Transverse colon (tissue), 4 donors: ENCODE measurements around the gene DCAF10. TPM values are rescaled to one million over a fixed set of nuclear protein-coding genes. Genes with fewer than 3 reads are reported as not detected.

ENCODE experiments used
- DNase-seq: peaks from one replicate; pipeline ENCODE4 v3.0.0-alpha.2; 2019
- H3K27ac ChIP-seq, 4 donors: fragments of 200-600 bp; sonication (generic); 2 replicates each; pipeline ENCODE4 v1.5.1; 2016 to 2018; ENCODE audit warnings: inconsistent platforms in 4 of 4
- H3K27me3 ChIP-seq: fragments of 200-600 bp; sonication (generic); 2 replicates; pipeline ENCODE4 v1.5.1; 2017; ENCODE audit warnings: inconsistent platforms
- H3K36me3 ChIP-seq, 4 donors: fragments of 200-600 bp; sonication (generic); 2 replicates each; pipeline ENCODE4 v1.5.1; 2017 to 2019; ENCODE audit warnings: inconsistent platforms in 4 of 4
- H3K4me1 ChIP-seq, 4 donors: fragments of 200-600 bp; sonication (generic); 2 replicates each; pipeline ENCODE4 v1.5.1; 2017 to 2020; ENCODE audit warnings: inconsistent platforms in 4 of 4
- H3K4me3 ChIP-seq, 4 donors: fragments of 200-600 bp; sonication (generic); 1 replicate in 1 of 4; 2 replicates in 3 of 4; pipeline versions ENCODE4 v1.5.1 to v1.6.1; 2017 to 2019; ENCODE audit warnings: inconsistent platforms in 4 of 4
- H3K9me3 ChIP-seq, 2 donors: fragments of 200-600 bp; sonication (generic); 2 replicates each; pipeline ENCODE4 v1.5.1; 2017 to 2019; ENCODE audit warnings: inconsistent platforms in 2 of 2
- EP300 ChIP-seq: sonication (generic); formaldehyde crosslinking; IDR thresholded peaks from one replicate; pipeline ENCODE4 v1.6.1; 2017; ENCODE audit warnings: antibody characterized with exemption, low read depth
- POLR2A ChIP-seq: fragments of 450-650 bp; IDR thresholded peaks from one replicate; pipeline ENCODE4 v1.6.1; 2016; ENCODE audit warnings: antibody characterized with exemption, mild to moderate bottlenecking, moderate library complexity
- POLR2AphosphoS5 ChIP-seq, 3 donors: sonication (generic); formaldehyde crosslinking; IDR thresholded peaks; one replicate each; pipeline ENCODE4 v1.6.1; 2016; ENCODE audit warnings: antibody characterized with exemption in 3 of 3
- WGBS, 2 donors: methylation state at CpG; one replicate each; pipeline ENCODE4 v1.1.5; 2018; ENCODE audit warnings: low coverage in 1 of 2; 5-methylcytosine and 5-hydroxymethylcytosine counted together
- in situ Hi-C, 4 donors: fragments of 200-750 bp; cut with MboI; loops; one replicate each; pipeline versions ENCODE4 v1.15.0 to v1.15.1; 2017; ENCODE audit warnings: low sequenced_read_pairs in 3 of 4, low pct_ligation_motif_present in 1 of 4, low pct_unique_long_range_greater_than_20kb in 1 of 4
- intact Hi-C: fragments of 100-400 bp; cut with DNase I; formaldehyde crosslinking; loops from one replicate; pipeline ENCODE4 v1.15.1; 2023; ENCODE audit warnings: low total_unique reads
- total RNA-seq, 4 donors: library from RNA; depleted of rRNA; stranded (reverse); fragments of >200 nt; gene quantifications; one replicate each; pipeline ENCODE4 v1.1.0, GENCODE V29; 2016
- TF ChIP-seq, protein P1 (sequence below), 5 experiments: fragments of 200-600 bp in 3 of 5; fragments of 450-650 bp in 2 of 5; sonication (generic) in 3 of 5; IDR thresholded peaks; 1 replicate in 2 of 5; 2 replicates in 3 of 5; pipeline ENCODE4 v1.5.1; 2016 to 2017; ENCODE audit warnings: antibody characterized with exemption in 5 of 5, inconsistent platforms in 3 of 5, mild to moderate bottlenecking in 2 of 5, moderate library complexity in 1 of 5

The DCAF10 gene
- total RNA-seq, 4 donors from 2014 or later: 12.0 to 493 (median 34.2) TPM

DNA sequence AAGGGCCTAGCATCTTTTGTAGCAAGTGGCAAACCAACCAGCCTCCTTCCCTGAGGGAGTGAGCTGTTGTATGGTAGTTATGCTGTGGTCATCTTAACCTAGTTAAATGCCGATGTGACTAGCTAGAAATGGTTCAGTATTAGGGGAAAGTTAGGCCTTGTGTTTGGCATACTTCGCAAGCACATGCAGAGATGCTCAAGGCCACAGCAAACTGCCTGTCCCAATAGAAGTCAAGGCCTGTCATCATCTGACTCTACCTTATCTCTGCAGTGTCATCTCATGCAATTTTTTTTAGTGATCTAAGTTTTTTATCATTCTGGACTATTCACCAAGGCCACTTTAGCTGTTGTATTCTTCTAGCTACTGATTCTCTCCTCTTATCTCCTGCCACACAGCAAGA, 10.5 kb upstream of the DCAF10 start:
- WGBS, 2 donors: 97 to 100% methylated on average over 1 to 2 of the region's 2 CpGs
- no peak for DNase-seq
- H3K27ac ChIP-seq: no peak overlapping the region
- intact Hi-C loops (no loop called here), in situ Hi-C loops (loop anchor here in 2 of 4 donors (25.0 kb wide), 3 partner anchors 97 to 328 kb away; partner anchors contain the start of genes FBXO10 (in 1 of the 2), TOMM5 (in 1 of the 2) and ZBTB5 (in 1 of the 2))
- H3K27me3 ChIP-seq: no peaks in the 10 kb centered on the region
- TF ChIP-seq EP300: no peak
- TF ChIP-seq POLR2A: no peak
- no peak for TF ChIP-seq POLR2AphosphoS5 (IDR thresholded peaks at IDR 0.05)
- TF ChIP-seq, protein P1, sequence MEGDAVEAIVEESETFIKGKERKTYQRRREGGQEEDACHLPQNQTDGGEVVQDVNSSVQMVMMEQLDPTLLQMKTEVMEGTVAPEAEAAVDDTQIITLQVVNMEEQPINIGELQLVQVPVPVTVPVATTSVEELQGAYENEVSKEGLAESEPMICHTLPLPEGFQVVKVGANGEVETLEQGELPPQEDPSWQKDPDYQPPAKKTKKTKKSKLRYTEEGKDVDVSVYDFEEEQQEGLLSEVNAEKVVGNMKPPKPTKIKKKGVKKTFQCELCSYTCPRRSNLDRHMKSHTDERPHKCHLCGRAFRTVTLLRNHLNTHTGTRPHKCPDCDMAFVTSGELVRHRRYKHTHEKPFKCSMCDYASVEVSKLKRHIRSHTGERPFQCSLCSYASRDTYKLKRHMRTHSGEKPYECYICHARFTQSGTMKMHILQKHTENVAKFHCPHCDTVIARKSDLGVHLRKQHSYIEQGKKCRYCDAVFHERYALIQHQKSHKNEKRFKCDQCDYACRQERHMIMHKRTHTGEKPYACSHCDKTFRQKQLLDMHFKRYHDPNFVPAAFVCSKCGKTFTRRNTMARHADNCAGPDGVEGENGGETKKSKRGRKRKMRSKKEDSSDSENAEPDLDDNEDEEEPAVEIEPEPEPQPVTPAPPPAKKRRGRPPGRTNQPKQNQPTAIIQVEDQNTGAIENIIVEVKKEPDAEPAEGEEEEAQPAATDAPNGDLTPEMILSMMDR (IDR thresholded peaks at IDR 0.05): no peak
- H3K4me1 ChIP-seq: peaks cover 0 to 6% (median 4%) of the 10 kb centered on the region in 4 donors
- H3K9me3 ChIP-seq: no peaks in the 10 kb centered on the region
- H3K4me3 ChIP-seq: no peak overlapping the region
- no peaks in the 10 kb centered on the region for H3K36me3 ChIP-seq

DNA sequence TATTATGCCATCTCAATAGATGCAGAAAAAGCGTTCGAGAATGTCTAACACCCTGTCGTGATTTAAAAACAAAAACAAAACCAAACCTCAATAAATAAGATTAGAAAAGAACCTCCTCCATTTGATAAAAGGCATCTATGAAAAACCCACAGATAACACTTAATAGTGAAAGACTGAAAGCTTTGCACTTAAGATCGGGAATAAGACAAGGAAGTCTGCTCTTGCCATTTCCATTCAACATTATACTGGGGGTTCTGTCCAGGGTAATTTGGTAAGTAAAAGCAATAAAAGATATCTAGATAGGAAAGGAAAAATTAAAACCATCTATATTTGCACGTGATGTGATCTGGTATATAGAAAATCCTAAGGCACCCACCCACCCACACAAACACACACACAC, 8.5 kb upstream of the DCAF10 start:
- in situ Hi-C loops: loop anchor here in 2 of 4 donors (25.0 kb wide), 3 partner anchors 95 to 330 kb away; partner anchors contain the start of genes FBXO10 (in 1 of the 2), TOMM5 (in 1 of the 2) and ZBTB5 (in 1 of the 2)
- WGBS, 2 donors: 85 to 92% methylated on average over 5 of the region's 5 CpGs
- H3K4me1 ChIP-seq: no peaks in the 10 kb centered on the region
- no peaks in the 10 kb centered on the region for H3K27me3 ChIP-seq
- DNase-seq: no peak
- no peak overlapping the region for H3K27ac ChIP-seq
- H3K36me3 ChIP-seq: no peaks in the 10 kb centered on the region
- TF ChIP-seq, protein P1 (IDR thresholded peaks at IDR 0.05): no peak
- TF ChIP-seq EP300: no peak
- TF ChIP-seq POLR2AphosphoS5 (IDR thresholded peaks at IDR 0.05): no peak
- no peak for TF ChIP-seq POLR2A
- H3K9me3 ChIP-seq: no peaks in the 10 kb centered on the region
- intact Hi-C loops: no loop called here
- no peak overlapping the region for H3K4me3 ChIP-seq

DNA sequence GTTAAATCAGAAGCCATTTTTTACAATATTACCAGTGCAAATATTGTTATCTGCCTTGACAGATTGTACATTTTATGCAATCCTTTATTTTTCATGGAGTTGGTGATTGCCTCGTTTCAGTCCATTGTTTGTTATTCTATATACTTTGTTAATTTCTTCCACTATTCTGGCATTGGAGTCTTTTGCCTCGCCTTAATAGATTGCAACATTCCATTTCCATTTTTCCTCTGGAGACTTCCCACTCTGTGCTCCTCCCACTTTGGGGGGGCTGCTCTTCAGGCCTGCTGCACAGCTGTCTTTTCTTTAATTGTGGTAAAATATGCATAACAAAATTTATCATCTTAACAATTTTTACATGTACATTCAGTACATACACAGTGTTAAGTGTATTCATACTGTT, 4.4 kb upstream of the DCAF10 start:
- Histone ChIP-seq H3K9me3 (no peaks in the 10 kb centered on the region), H3K27ac (no peak overlapping the region), H3K36me3 (no peaks in the 10 kb centered on the region), H3K4me1 (peaks cover 0 to 7% (median under 1%) of the 10 kb centered on the region in 4 donors), H3K4me3 (no peak overlapping the region), H3K27me3 (no peaks in the 10 kb centered on the region)
- intact Hi-C loops (no loop called here), in situ Hi-C loops (loop anchor here in 2 of 4 donors (25.0 kb wide), 3 partner anchors 91 to 334 kb away; partner anchors contain the start of genes FBXO10 (in 1 of the 2), TOMM5 (in 1 of the 2) and ZBTB5 (in 1 of the 2))
- WGBS, 2 donors: 39 to 70% methylated on average over 2 of the region's 2 CpGs
- TF ChIP-seq EP300: no peak
- TF ChIP-seq, protein P1 (IDR thresholded peaks at IDR 0.05): no peak
- TF ChIP-seq POLR2A: no peak
- TF ChIP-seq POLR2AphosphoS5 (IDR thresholded peaks at IDR 0.05): no peak
- DNase-seq: no peak

DNA sequence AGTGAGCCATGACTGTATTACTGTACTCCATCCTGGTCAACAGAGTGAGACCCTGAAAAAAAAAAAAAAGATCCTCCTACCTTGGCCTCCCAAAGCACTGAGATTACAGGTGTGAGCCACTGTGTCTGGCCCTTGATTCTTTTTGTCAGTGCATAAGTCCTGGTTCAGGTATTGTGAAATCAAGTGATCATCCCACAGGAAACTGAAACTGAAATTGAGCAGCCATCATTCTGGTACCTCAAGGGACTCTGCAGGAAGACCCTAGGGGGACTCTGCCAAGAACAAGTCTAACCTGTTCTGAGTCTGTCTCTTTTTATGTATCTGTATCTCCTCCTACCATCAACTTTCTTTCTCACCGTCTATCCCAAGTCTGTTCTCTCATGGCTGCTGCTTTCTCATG, 1.9 kb upstream of the DCAF10 start:
- Histone ChIP-seq H3K27me3 (no peaks in the 10 kb centered on the region), H3K27ac (no peak overlapping the region), H3K9me3 (no peaks in the 10 kb centered on the region), H3K4me1 (peaks cover 12 to 30% (median 16%) of the 10 kb centered on the region in 4 donors), H3K36me3 (no peaks in the 10 kb centered on the region), H3K4me3 (no peak overlapping the region)
- 67 to 80% methylated on average over 1 of the region's 1 CpG for WGBS, 2 donors
- in situ Hi-C loops (loop anchor here in 2 of 4 donors (25.0 kb wide), 3 partner anchors 89 to 336 kb away; partner anchors contain the start of genes FBXO10 (in 1 of the 2), TOMM5 (in 1 of the 2) and ZBTB5 (in 1 of the 2)), intact Hi-C loops (no loop called here)
- TF ChIP-seq EP300 (no peak), POLR2AphosphoS5 (IDR thresholded peaks at IDR 0.05) (no peak), POLR2A (no peak)
- TF ChIP-seq, protein P1 (IDR thresholded peaks at IDR 0.05): no peak
- no peak for DNase-seq
